ENCODE results near the gene SBNO2. TPM values are rescaled to one million over a fixed set of nuclear protein-coding genes. Genes with fewer than 3 reads are reported as not detected.

Gene SBNO2
- total and polyA plus RNA-seq, 10 donors, result 16.2 to 230 (median 112) TPM

GRCh38 chr19:1181606-1182005 is 7.5 kb upstream of the SBNO2 start:
- Histone ChIP-seq H3K27ac (peak overlapping the region in 5 of 8 donors; percentile 7 to 99 (median 88)), H3K9me3 (no peaks in the 10 kb centered on the region), H3K36me3 (no peaks in the 10 kb centered on the region), H3K27me3 (replicated peaks in 1 of 7) (no peaks in the 10 kb centered on the region), H3K4me1 (peaks cover 9 to 86% (median 50%) of the 10 kb centered on the region in 6 donors), H3K4me3 (no peak overlapping the region)
- intact Hi-C loops (cut with DNase I; ENCODE audit: low total_unique reads), result no loop called here
- WGBS, 5 donors, result 78 to 88% (median 80%) methylated on average over 10 to 11 of the region's 11 CpGs
- TF ChIP-seq CTCF (IDR thresholded peaks at IDR 0.05 in 8 of 11, conservative IDR thresholded peaks at IDR 0.05 in 3 of 11) (no peak), POLR2AphosphoS5 (IDR thresholded peaks at IDR 0.05) (no peak), POLR2A (IDR thresholded peaks at IDR 0.05) (no peak)
- DNase-seq, result no peak

GRCh38 chr19:1177322-1178114 is 3.5 kb upstream of the SBNO2 start:
- Histone ChIP-seq H3K9me3 (no peaks in the 10 kb centered on the region), H3K27me3 (replicated peaks in 1 of 7) (no peaks in the 10 kb centered on the region), H3K4me1 (peaks cover 16 to 93% (median 65%) of the 10 kb centered on the region in 6 donors), H3K36me3 (no peaks in the 10 kb centered on the region), H3K4me3 (peak overlapping the region in 1 of 8 donors; percentile 19), H3K27ac (peak overlapping the region; percentile 21 to 99 (median 76))
- WGBS, 5 donors, result 31 to 61% (median 34%) methylated on average over 19 to 25 of the region's 25 CpGs
- TF ChIP-seq CTCF (IDR thresholded peaks at IDR 0.05 in 8 of 11, conservative IDR thresholded peaks at IDR 0.05 in 3 of 11) (peak in 1 of 11 experiments; percentile 7), POLR2A (IDR thresholded peaks at IDR 0.05) (no peak), POLR2AphosphoS5 (IDR thresholded peaks at IDR 0.05) (peak in 2 of 3 donors; percentile 34 to 72)
- intact Hi-C loops (cut with DNase I; ENCODE audit: low total_unique reads), result no loop called here
- no peak for DNase-seq

GRCh38 chr19:1173159-1173844 is 766 bp downstream of the SBNO2 start:
- 1 to 7% (median 4%) methylated on average over 44 to 47 of the region's 47 CpGs for WGBS, 5 donors

More at GRCh38 chr19:1173159-1173844, 766 bp downstream of the SBNO2 start:
- peak overlapping the region; percentile 91 to 99 (median 98) for H3K27ac ChIP-seq
- peak overlapping the region; percentile 64 to 92 (median 79) for H3K4me3 ChIP-seq
- H3K9me3 ChIP-seq, result no peaks in the 10 kb centered on the region
- H3K4me1 ChIP-seq, result peaks cover 24 to 95% (median 78%) of the 10 kb centered on the region in 6 donors
- DNase-seq, result peak; percentile 90
- peaks cover 0 to 35% (median 5%) of the 10 kb centered on the region in 6 donors for H3K36me3 ChIP-seq
- no peak for TF ChIP-seq POLR2A (IDR thresholded peaks at IDR 0.05)
- no peak for TF ChIP-seq POLR2AphosphoS5 (IDR thresholded peaks at IDR 0.05)
- TF ChIP-seq CTCF (IDR thresholded peaks at IDR 0.05 in 8 of 11, conservative IDR thresholded peaks at IDR 0.05 in 3 of 11), result no peak
- H3K27me3 ChIP-seq (replicated peaks in 1 of 7), result no peaks in the 10 kb centered on the region
- intact Hi-C loops (cut with DNase I; ENCODE audit: low total_unique reads), result no loop called here

Data from spleen (tissue), 11 donors.